OCI-LY1 (cell line): Measurements from ENCODE around the gene STYXL1.

Experiments used
- H2AFZ ChIP-seq: fragments of 200-600 bp; sonication (generic), shearing (Covaris generic); 2 replicates; pipeline ENCODE4 v1.6.0; 2014; ENCODE audit warnings: antibody characterized with exemption, mild to moderate bottlenecking, low read length
- H3F3A ChIP-seq: fragments of 200-600 bp; sonication (generic), shearing (Covaris generic); 2 replicates; pipeline ENCODE4 v1.6.0; 2014; ENCODE audit warnings: mild to moderate bottlenecking, antibody characterized with exemption, low read length, moderate library complexity; ENCODE audit not compliant: insufficient read depth
- H3K27ac ChIP-seq: fragments of 200-600 bp; sonication (generic); 2 replicates; pipeline ENCODE4 v1.5.1; 2014; ENCODE audit warnings: low read length, mixed run types, mild to moderate bottlenecking, low read depth; ENCODE audit not compliant: poor library complexity, severe bottlenecking
- H3K27me3 ChIP-seq: fragments of 200-600 bp; sonication (generic); 2 replicates; pipeline ENCODE4 v1.6.0; 2014; ENCODE audit warnings: antibody characterized with exemption, mild to moderate bottlenecking, low read length, moderate library complexity; ENCODE audit not compliant: insufficient read depth
- H3K36me3 ChIP-seq: fragments of 200-600 bp; sonication (generic); 2 replicates; pipeline ENCODE4 v1.6.1; 2014; ENCODE audit warnings: mild to moderate bottlenecking, antibody characterized with exemption, low read length, moderate library complexity, mixed read lengths; ENCODE audit not compliant: insufficient read depth
- H3K4me1 ChIP-seq: fragments of 200-600 bp; sonication (generic); 2 replicates; pipeline ENCODE4 v1.5.1; 2014; ENCODE audit warnings: mild to moderate bottlenecking, low read length, moderate library complexity; ENCODE audit not compliant: insufficient read depth, severe bottlenecking
- H3K4me2 ChIP-seq: fragments of 200-600 bp; sonication (generic), shearing (Covaris generic); 2 replicates; pipeline ENCODE4 v1.6.1; 2014; ENCODE audit warnings: low read length
- H3K4me3 ChIP-seq: fragments of 200-600 bp; sonication (generic); 2 replicates; pipeline ENCODE4 v1.5.1; 2014; ENCODE audit warnings: low read length, low read depth, mild to moderate bottlenecking, mixed read lengths; ENCODE audit not compliant: poor library complexity, severe bottlenecking
- H3K79me2 ChIP-seq: fragments of 200-600 bp; shearing (Covaris generic); 2 replicates; pipeline ENCODE4 v1.6.1; 2016; ENCODE audit warnings: mixed run types, low read length, mixed read lengths; ENCODE audit not compliant: insufficient read depth
- H3K9ac ChIP-seq: fragments of 200-600 bp; sonication (generic), shearing (Covaris generic); 2 replicates; pipeline ENCODE4 v1.6.1; 2014; ENCODE audit warnings: mild to moderate bottlenecking, low read length, mixed read lengths
- H3K9me2 ChIP-seq: fragments of 200-600 bp; sonication (generic), shearing (Covaris generic); 2 replicates; pipeline ENCODE4 v1.6.1; 2014; ENCODE audit warnings: low read depth, mild to moderate bottlenecking, low read length, mixed read lengths
- H3K9me3 ChIP-seq: fragments of 200-600 bp; shearing (Covaris generic); 2 replicates; pipeline ENCODE4 v1.6.1; 2014; ENCODE audit warnings: low read length, mixed read lengths
- H4K20me1 ChIP-seq: fragments of 200-600 bp; sonication (generic), shearing (Covaris generic); 2 replicates; pipeline ENCODE4 v1.6.0; 2016; ENCODE audit warnings: mild to moderate bottlenecking, low read length; ENCODE audit not compliant: insufficient read depth
- CTCF ChIP-seq: fragments of 200-600 bp; sonication (generic), shearing (Covaris generic); IDR thresholded peaks from 2 replicates; pipeline ENCODE4 v1.5.1; 2017; ENCODE audit warnings: mild to moderate bottlenecking, antibody characterized with exemption, low read length, moderate library complexity, mixed read lengths
- EZH2 ChIP-seq: fragments of 200-600 bp; sonication (generic), shearing (Covaris generic); IDR thresholded peaks from 2 replicates; pipeline ENCODE4 v1.8.0; 2017; ENCODE audit warnings: borderline replicate concordance, mixed run types, mild to moderate bottlenecking, antibody characterized with exemption, low read length, moderate library complexity, mixed read lengths

The STYXL1 gene

DNA sequence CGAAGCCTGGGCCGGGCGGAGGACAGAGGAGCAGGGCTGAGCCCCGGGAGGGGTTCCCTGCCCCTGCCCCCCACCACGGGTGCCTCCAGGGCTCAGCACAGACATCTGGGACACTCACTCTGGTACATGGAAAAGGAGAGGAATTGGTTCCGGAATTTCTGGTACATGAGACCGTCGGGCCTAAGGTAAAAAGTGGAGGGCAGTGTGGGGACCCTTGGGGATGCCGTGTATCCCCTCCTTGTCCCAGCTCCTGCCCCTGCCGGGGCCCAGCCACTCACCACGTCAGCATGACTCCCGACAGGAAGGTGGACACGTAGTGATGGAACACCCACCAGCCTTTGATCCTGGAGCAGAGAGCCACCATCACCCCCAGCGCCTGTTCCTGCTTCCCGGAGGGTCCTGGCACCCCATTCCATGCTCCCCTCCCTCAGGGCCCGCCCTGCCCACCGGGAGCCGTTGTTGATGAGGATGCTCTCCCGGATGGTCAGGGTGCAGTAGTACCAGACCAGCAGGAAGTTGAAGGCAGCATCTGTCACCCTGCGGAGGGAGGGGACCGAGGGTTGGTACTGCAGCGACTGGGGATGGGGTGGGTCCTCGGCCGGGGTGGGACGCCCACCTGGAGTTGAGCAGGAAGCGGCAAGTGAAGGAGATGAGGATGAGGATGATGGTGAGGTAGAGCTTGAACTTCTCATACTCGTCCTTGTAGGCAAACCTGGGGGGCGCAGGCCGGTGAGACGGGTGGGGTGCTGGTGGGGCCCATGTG lies 59.8 kb downstream of the STYXL1 start:
- no peaks in the 10 kb centered on the region for H3K9me2 ChIP-seq
- H3F3A ChIP-seq: no peaks in the 10 kb centered on the region
- H3K9me3 ChIP-seq: no peaks in the 10 kb centered on the region
- no peak overlapping the region for H3K4me3 ChIP-seq
- H4K20me1 ChIP-seq: no peaks in the 10 kb centered on the region
- H3K27me3 ChIP-seq: no peaks in the 10 kb centered on the region
- no peak overlapping the region for H3K27ac ChIP-seq
- H2AFZ ChIP-seq: no peak overlapping the region
- no peak for TF ChIP-seq EZH2
- no peak for TF ChIP-seq CTCF
- peaks cover 38% of the 10 kb centered on the region for H3K36me3 ChIP-seq
- no peaks in the 10 kb centered on the region for H3K79me2 ChIP-seq
- no peak overlapping the region for H3K4me2 ChIP-seq
- H3K9ac ChIP-seq: no peak overlapping the region
- H3K4me1 ChIP-seq: peaks cover 4% of the 10 kb centered on the region

- Histone ChIP-seq H3K9me2 (no peaks in the 10 kb centered on the region), H3K9me3 (no peaks in the 10 kb centered on the region), H2AFZ (no peak overlapping the region), H3K4me3 (no peak overlapping the region), H3K4me1 (peaks cover 4% of the 10 kb centered on the region), H4K20me1 (no peaks in the 10 kb centered on the region), H3K27ac (no peak overlapping the region), H3K79me2 (no peaks in the 10 kb centered on the region), H3K36me3 (peaks cover 38% of the 10 kb centered on the region), H3F3A (no peaks in the 10 kb centered on the region), H3K27me3 (no peaks in the 10 kb centered on the region), H3K4me2 (no peak overlapping the region), H3K9ac (no peak overlapping the region)
- no peak for TF ChIP-seq EZH2
These were observed 60.6 kb downstream of the STYXL1 start for GRCh38 chr7:75987026-75987804.

- Histone ChIP-seq H3K79me2 (no peaks in the 10 kb centered on the region), H4K20me1 (no peaks in the 10 kb centered on the region), H3K4me1 (peaks cover 4% of the 10 kb centered on the region), H3F3A (no peaks in the 10 kb centered on the region), H3K36me3 (peaks cover 38% of the 10 kb centered on the region), H2AFZ (no peak overlapping the region), H3K9me2 (no peaks in the 10 kb centered on the region), H3K4me2 (no peak overlapping the region), H3K9ac (no peak overlapping the region), H3K9me3 (no peaks in the 10 kb centered on the region), H3K27me3 (no peaks in the 10 kb centered on the region), H3K27ac (no peak overlapping the region), H3K4me3 (no peak overlapping the region)
- TF ChIP-seq EZH2: no peak
- TF ChIP-seq CTCF: no peak
These were observed 61.5 kb downstream of the STYXL1 start for GRCh38 chr7:75986147-75986781.
